ENCODE measurements around the gene TUBB1. TPM values are rescaled to one million over a fixed set of nuclear protein-coding genes. Genes with fewer than 3 reads are reported as not detected.

Gene TUBB1
- total and polyA plus RNA-seq, 4 donors, result 0.64 to 6.8 (median 3.7) TPM

DNA sequence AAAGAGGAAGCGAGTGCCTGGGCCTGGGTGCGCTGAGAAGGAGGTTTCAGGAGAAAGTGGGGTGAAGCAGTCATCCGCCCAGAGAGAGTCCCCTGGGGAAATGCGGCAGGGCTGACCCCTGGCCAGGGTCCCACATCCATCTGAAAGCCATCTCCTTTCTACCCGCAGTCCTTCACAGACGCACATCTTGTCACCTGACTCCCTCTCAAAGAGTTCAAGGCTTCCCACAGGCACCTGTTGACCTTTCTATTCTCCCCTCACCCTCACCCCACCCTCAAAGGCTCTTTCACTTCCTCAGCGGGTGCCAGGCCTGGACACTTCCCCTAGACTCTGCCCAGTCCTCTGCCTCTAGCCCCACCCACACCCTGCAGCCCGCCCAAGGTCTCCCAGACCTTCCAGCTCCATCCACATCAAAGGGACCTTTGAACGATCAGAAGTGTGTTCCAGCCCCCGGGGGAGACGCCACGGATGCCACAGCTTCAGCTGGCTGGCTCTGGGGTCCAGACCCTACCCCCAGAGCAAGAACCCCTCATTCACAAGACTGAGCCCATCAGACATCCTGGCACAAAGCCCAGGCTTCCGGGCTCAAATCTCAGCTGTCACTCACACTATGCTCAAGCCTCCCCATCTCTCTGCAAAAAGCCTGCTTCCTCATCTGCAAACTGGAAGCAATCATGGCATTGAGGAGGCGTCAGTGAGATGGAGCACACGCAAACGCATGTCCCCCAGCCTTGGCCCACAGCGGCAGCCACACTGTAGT, 14.3 kb upstream of the TUBB1 start:
- peak; percentile 37 to 71 (median 58) for DNase-seq
- Histone ChIP-seq H3K9ac (ENCODE audit: insufficient read depth in 1 of 2, low read length in 2 of 2) (no peak overlapping the region), H3K27ac (ENCODE audit: low read depth in 1 of 2, low read length in 1 of 2) (peak overlapping the region in 1 of 2 donors; percentile 95), H3K27me3 (ENCODE audit: control insufficient read depth in 3 of 3, insufficient read depth in 3 of 3, low read length in 2 of 3) (no peaks in the 10 kb centered on the region), H3K9me3 (ENCODE audit: control insufficient read depth in 4 of 4, insufficient read depth in 3 of 4, low read length in 3 of 4) (no peaks in the 10 kb centered on the region), H3K36me3 (ENCODE audit: control insufficient read depth in 4 of 4, insufficient read depth in 4 of 4, low read length in 4 of 4) (peaks cover 0 to 29% (median 2%) of the 10 kb centered on the region in 4 donors), H3K4me1 (ENCODE audit: control insufficient read depth in 5 of 5, insufficient read depth in 5 of 5, low read length in 5 of 5) (peaks cover 0 to 22% (median 9%) of the 10 kb centered on the region in 5 donors), H3K4me3 (peak overlapping the region; percentile 78)
- ATAC-seq (ENCODE audit: insufficient read depth, low FRiP score), result peak; percentile 42
- TF ChIP-seq, protein P1, sequence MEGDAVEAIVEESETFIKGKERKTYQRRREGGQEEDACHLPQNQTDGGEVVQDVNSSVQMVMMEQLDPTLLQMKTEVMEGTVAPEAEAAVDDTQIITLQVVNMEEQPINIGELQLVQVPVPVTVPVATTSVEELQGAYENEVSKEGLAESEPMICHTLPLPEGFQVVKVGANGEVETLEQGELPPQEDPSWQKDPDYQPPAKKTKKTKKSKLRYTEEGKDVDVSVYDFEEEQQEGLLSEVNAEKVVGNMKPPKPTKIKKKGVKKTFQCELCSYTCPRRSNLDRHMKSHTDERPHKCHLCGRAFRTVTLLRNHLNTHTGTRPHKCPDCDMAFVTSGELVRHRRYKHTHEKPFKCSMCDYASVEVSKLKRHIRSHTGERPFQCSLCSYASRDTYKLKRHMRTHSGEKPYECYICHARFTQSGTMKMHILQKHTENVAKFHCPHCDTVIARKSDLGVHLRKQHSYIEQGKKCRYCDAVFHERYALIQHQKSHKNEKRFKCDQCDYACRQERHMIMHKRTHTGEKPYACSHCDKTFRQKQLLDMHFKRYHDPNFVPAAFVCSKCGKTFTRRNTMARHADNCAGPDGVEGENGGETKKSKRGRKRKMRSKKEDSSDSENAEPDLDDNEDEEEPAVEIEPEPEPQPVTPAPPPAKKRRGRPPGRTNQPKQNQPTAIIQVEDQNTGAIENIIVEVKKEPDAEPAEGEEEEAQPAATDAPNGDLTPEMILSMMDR (IDR thresholded peaks at IDR 0.05; ENCODE audit: control extremely low read depth, extremely low read depth), result no peak
- 14 to 25% methylated on average over 17 of the region's 17 CpGs for WGBS, 2 donors

DNA sequence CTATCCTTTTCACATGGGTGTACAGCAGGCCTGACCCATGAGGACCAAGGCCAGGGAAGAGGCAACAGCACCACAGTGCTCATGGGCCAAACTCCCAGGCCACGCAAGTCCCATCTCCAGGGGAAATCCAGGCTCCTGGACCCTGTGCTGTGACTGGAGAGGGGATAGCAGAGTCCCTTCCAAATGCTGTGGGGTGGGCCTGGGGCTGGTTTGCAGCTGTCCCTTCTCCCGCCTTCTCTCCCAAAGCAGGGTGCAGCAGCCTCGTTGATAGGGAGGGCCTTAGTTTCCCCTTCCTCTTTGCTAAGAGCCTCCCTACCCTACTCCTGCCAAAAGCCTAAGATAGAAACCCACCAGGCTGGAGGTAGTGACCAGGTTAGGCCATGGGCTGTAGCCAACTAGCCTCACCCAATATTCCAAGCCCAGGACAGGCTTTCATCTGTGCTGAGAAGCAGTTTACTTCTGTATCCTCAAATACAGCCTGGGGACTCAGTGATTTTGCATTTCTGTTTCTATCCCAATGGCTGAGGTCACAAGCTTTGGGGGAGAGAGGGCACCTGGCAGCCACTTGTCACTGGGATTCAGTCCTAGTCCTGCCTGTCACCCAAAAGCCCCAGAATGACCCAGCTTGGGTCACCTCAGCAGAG, 13.6 kb upstream of the TUBB1 start:
- H3K27me3 ChIP-seq (ENCODE audit: control insufficient read depth in 3 of 3, insufficient read depth in 3 of 3, low read length in 2 of 3), result no peaks in the 10 kb centered on the region
- WGBS, 2 donors, result 69 to 70% methylated on average over 3 of the region's 3 CpGs
- H3K9me3 ChIP-seq (ENCODE audit: control insufficient read depth in 4 of 4, insufficient read depth in 3 of 4, low read length in 3 of 4), result no peaks in the 10 kb centered on the region
- H3K27ac ChIP-seq (ENCODE audit: low read depth in 1 of 2, low read length in 1 of 2), result peak overlapping the region; percentile 86 to 95
- TF ChIP-seq, protein P1 (IDR thresholded peaks at IDR 0.05; ENCODE audit: control extremely low read depth, extremely low read depth), result no peak
- peak overlapping the region; percentile 78 for H3K4me3 ChIP-seq
- no peak for ATAC-seq (ENCODE audit: insufficient read depth, low FRiP score)
- peaks cover 0 to 26% (median 9%) of the 10 kb centered on the region in 5 donors for H3K4me1 ChIP-seq (ENCODE audit: control insufficient read depth in 5 of 5, insufficient read depth in 5 of 5, low read length in 5 of 5)
- H3K9ac ChIP-seq (ENCODE audit: insufficient read depth in 1 of 2, low read length in 2 of 2), result no peak overlapping the region
- peaks cover 0 to 26% (median 2%) of the 10 kb centered on the region in 4 donors for H3K36me3 ChIP-seq (ENCODE audit: control insufficient read depth in 4 of 4, insufficient read depth in 4 of 4, low read length in 4 of 4)
- DNase-seq, result no peak

DNA sequence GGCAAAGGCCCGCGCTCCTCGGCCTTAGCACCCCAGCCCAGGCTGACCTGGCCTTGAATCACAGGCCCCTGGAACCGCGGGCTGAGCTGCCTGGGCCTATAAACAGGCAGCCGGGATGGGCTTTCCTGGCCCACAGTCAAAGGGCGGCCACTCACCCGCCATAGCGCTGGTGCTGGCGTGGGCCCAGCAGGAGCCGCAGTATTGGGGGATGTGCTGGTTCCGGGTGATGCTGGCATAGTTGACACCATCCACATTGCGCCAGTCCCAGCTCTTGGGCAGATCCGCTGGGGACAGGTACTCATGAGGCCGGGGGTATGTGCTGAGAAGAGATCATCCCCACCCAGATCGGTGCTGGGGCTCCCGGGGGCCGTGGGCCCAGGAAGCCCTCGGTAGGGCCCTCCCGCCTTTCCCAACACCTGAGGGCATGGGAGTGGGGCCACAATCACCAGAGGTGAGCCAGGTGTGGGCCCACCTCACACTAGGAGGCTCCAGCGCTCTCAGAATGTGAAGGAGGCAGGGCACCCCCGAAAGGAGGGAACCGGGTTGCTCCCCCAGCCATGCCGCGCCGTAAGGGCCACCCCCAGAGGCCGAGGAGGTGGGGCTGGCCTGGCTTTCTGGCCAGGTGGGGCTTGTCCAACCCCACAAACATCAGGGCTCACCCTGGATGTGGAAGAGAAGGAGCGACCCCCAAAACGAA, 12.9 kb upstream of the TUBB1 start:
- WGBS, 2 donors, result 22 to 38% methylated on average over 29 of the region's 29 CpGs
- Histone ChIP-seq H3K36me3 (ENCODE audit: control insufficient read depth in 4 of 4, insufficient read depth in 4 of 4, low read length in 4 of 4) (peaks cover 0 to 21% (median under 1%) of the 10 kb centered on the region in 4 donors), H3K9ac (ENCODE audit: insufficient read depth in 1 of 2, low read length in 2 of 2) (peak overlapping the region; percentile 65 to 67), H3K27me3 (ENCODE audit: control insufficient read depth in 3 of 3, insufficient read depth in 3 of 3, low read length in 2 of 3) (no peaks in the 10 kb centered on the region), H3K4me3 (peak overlapping the region; percentile 78), H3K4me1 (ENCODE audit: control insufficient read depth in 5 of 5, insufficient read depth in 5 of 5, low read length in 5 of 5) (peaks cover 0 to 29% (median 14%) of the 10 kb centered on the region in 5 donors), H3K27ac (ENCODE audit: low read depth in 1 of 2, low read length in 1 of 2) (peak overlapping the region; percentile 86 to 95), H3K9me3 (ENCODE audit: control insufficient read depth in 4 of 4, insufficient read depth in 3 of 4, low read length in 3 of 4) (no peaks in the 10 kb centered on the region)
- DNase-seq (no peak), ATAC-seq (ENCODE audit: insufficient read depth, low FRiP score) (no peak)
- TF ChIP-seq, protein P1 (IDR thresholded peaks at IDR 0.05; ENCODE audit: control extremely low read depth, extremely low read depth), result no peak
